Peyer's patch (tissue), 4 donors: ENCODE results near the gene TRAPPC2. TPM values are rescaled to one million over a fixed set of nuclear protein-coding genes. Genes with fewer than 3 reads are reported as not detected.

Experiments
- DNase-seq, 3 donors: peaks; one replicate each; pipeline ENCODE4 v3.0.0-alpha.2; 2017 to 2019
- H3K27ac ChIP-seq, 4 donors: fragments of 200-600 bp; sonication (generic); one replicate each; pipeline ENCODE4 v1.5.1; 2016 to 2019
- H3K27me3 ChIP-seq, 2 donors: fragments of 200-600 bp; sonication (generic); one replicate each; pipeline ENCODE4 v1.5.1; 2019
- H3K36me3 ChIP-seq, 3 donors: fragments of 200-600 bp; sonication (generic); one replicate each; pipeline ENCODE4 v1.5.1; 2016 to 2019
- H3K4me1 ChIP-seq, 4 donors: fragments of 200-600 bp; sonication (generic); one replicate each; pipeline ENCODE4 v1.5.1; 2016 to 2019
- H3K4me3 ChIP-seq, 4 donors: fragments of 200-600 bp; sonication (generic); 1 replicate in 3 of 4; 2 replicates in 1 of 4; pipeline ENCODE4 v1.5.1; 2016 to 2019; ENCODE audit warnings: mild to moderate bottlenecking in 1 of 4
- H3K9me3 ChIP-seq, 4 donors: fragments of 200-600 bp; sonication (generic); one replicate each; pipeline ENCODE4 v1.5.1; 2016 to 2019; ENCODE audit warnings: mild to moderate bottlenecking in 1 of 4
- POLR2A ChIP-seq, 2 donors: fragments of 450-650 bp; IDR thresholded peaks; one replicate each; pipeline ENCODE4 v1.5.1; 2017; ENCODE audit warnings: antibody characterized with exemption in 2 of 2, mild to moderate bottlenecking in 2 of 2, moderate library complexity in 2 of 2
- total RNA-seq, 4 donors: library from RNA; depleted of rRNA; stranded (reverse); fragments of >200 nt; gene quantifications; one replicate each; pipeline ENCODE4 v1.1.0, GENCODE V29; 2016
- TF ChIP-seq, protein P1 (sequence below), 6 experiments: fragments of 450-650 bp in 4 of 6; fragments of 200-600 bp in 2 of 6; sonication (generic) in 1 of 6; IDR thresholded peaks; one replicate each; pipeline ENCODE4 v1.5.1; 2017 to 2019; ENCODE audit warnings: antibody characterized with exemption in 6 of 6, mild to moderate bottlenecking in 3 of 6, moderate library complexity in 1 of 6

Gene TRAPPC2
- total RNA-seq, 4 donors from 2014 or later: 13.3 to 23.6 (median 18.8) TPM

DNA sequence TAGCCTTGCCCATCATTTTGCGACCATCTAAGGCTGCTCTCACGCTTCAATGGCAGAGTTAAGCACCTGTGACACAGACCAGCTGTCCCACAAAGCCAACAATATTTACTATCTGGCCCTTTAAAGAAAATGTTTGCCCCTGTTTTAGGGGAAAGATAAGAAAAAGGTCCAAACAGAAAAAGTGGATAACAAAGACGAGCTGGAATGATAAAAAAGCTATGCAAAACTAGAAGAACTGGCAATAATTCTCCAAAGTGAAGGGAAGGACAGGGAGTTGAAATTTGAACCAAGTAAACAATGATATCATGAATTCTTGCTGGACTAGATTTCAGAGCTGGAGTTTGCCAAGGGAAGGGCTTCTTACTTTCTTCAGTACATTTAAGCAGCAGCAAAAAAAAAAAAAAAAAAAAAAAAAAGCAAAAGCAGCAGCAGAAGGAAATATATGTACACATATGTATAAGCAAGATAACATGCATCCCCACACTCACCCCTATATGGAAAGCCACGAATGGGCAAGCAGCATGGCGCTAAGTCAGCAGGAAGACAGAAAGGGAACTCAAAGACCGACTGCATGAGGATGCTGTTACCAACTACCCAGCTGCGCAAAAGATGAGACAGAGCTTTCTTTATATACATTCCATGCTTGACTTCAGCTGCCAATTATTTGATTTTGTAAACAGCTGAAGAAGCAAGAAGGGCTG, 12.5 kb downstream of the TRAPPC2 start:
- H3K36me3 ChIP-seq: no peaks in the 10 kb centered on the region
- H3K4me3 ChIP-seq: no peak overlapping the region
- TF ChIP-seq, protein P1, sequence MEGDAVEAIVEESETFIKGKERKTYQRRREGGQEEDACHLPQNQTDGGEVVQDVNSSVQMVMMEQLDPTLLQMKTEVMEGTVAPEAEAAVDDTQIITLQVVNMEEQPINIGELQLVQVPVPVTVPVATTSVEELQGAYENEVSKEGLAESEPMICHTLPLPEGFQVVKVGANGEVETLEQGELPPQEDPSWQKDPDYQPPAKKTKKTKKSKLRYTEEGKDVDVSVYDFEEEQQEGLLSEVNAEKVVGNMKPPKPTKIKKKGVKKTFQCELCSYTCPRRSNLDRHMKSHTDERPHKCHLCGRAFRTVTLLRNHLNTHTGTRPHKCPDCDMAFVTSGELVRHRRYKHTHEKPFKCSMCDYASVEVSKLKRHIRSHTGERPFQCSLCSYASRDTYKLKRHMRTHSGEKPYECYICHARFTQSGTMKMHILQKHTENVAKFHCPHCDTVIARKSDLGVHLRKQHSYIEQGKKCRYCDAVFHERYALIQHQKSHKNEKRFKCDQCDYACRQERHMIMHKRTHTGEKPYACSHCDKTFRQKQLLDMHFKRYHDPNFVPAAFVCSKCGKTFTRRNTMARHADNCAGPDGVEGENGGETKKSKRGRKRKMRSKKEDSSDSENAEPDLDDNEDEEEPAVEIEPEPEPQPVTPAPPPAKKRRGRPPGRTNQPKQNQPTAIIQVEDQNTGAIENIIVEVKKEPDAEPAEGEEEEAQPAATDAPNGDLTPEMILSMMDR (IDR thresholded peaks at IDR 0.05): no peak
- no peak for TF ChIP-seq POLR2A (IDR thresholded peaks at IDR 0.05)
- H3K27me3 ChIP-seq: no peaks in the 10 kb centered on the region
- no peak for DNase-seq
- H3K9me3 ChIP-seq: no peaks in the 10 kb centered on the region
- no peaks in the 10 kb centered on the region for H3K4me1 ChIP-seq
- H3K27ac ChIP-seq: peak overlapping the region in 2 of 4 donors; percentile 10 to 59

DNA sequence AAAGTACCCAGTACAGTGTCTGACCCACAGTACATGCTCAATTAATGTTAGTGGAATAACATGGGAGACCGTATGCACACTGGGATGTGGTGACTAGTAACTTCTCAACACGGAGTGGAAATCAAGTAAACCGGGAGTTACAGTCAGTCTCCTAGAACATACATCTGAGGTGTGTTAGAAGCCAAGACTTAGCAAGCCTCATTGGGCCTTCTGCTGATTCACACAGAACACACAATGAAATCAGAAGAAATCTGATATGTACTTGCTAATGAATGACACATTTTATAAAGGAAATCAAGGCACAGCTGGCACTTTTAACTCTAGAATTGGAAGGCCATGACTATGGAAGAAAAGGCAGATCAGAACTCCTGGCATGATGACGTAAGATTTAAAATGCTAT, 13.0 kb downstream of the TRAPPC2 start:
- no peak overlapping the region for H3K4me3 ChIP-seq
- no peaks in the 10 kb centered on the region for H3K9me3 ChIP-seq
- H3K27me3 ChIP-seq: no peaks in the 10 kb centered on the region
- no peaks in the 10 kb centered on the region for H3K4me1 ChIP-seq
- peak overlapping the region in 1 of 4 donors; percentile 59 for H3K27ac ChIP-seq
- DNase-seq: no peak
- TF ChIP-seq POLR2A (IDR thresholded peaks at IDR 0.05): no peak
- TF ChIP-seq, protein P1 (IDR thresholded peaks at IDR 0.05): no peak
- no peaks in the 10 kb centered on the region for H3K36me3 ChIP-seq

DNA sequence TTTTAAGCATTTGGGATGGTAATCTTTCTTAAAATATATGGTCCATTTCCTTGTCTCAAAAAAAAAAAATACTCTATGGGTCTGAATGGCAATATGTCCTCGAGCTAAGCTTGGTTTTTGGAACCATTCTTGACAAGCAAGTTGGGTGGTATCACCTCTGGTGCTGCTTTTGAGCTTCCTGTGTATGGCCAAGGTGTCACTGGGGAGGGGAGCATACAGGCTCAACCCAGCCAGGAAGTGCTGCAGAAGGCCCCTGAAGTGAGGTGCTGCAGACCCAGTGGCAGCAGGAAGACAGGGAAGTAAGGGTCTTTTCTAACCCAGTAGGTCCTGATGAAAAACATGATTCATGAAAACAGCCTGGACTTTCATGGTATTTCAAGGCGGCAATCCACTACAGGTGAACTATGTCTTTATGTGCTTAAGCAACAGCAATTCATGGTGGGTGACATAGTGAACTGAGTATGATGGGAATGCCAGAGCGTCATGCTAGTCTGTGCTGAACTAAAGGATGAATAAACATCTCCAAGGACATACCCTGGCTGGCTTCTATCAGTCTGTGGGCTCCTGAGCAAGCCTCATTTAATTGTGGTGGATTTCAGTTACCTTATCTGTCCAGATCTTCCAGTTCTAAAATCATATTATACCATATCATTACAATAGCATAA, 15.1 kb downstream of the TRAPPC2 start:
- H3K4me3 ChIP-seq: no peak overlapping the region
- peak overlapping the region in 1 of 4 donors; percentile 45 for H3K27ac ChIP-seq
- no peaks in the 10 kb centered on the region for H3K4me1 ChIP-seq
- H3K9me3 ChIP-seq: no peaks in the 10 kb centered on the region
- DNase-seq: no peak
- H3K27me3 ChIP-seq: no peaks in the 10 kb centered on the region
- H3K36me3 ChIP-seq: peaks cover 0 to 9% (median 0%) of the 10 kb centered on the region in 3 donors
- TF ChIP-seq, protein P1 (IDR thresholded peaks at IDR 0.05): no peak
- TF ChIP-seq POLR2A (IDR thresholded peaks at IDR 0.05): no peak

DNA sequence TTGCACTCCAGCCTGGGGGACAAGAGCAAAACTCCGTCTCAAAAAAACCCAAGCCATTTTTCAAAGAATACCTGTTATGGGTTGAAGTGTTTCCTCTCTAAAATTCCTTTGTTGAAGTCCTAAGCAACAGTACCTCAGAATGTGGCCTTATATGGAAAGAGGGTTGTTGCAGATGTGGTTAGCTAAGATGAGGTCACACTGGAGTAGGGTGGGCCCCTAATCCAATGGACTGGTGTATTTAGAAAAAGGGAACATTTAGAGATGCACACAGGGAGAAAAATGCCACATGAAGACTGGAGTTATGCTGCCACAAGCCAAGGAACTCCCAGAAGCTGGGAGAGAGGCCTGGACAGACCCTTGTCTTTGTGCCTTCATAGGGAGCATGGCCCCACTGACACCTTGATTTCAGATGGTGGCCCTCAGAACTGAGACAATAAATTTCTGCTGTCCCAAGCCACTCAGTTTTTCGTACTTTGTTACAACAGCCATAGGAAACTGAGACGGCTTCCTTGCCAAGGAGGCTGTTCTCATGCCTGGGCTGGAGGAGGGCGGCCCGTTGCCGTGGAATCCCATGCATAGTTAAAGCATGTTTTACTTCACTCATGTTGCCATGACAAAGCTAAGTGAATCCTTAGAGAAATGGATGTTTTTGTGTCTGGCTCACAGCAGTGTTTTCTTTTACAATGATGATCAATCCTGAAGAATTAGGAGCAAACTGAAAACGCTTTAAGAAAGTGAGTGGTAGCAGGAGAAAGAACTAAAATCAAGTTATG, 16.5 kb downstream of the TRAPPC2 start:
- peaks cover 0 to 9% (median 0%) of the 10 kb centered on the region in 3 donors for H3K36me3 ChIP-seq
- H3K9me3 ChIP-seq: no peaks in the 10 kb centered on the region
- H3K4me1 ChIP-seq: no peaks in the 10 kb centered on the region
- no peaks in the 10 kb centered on the region for H3K27me3 ChIP-seq
- no peak for TF ChIP-seq POLR2A (IDR thresholded peaks at IDR 0.05)
- TF ChIP-seq, protein P1 (IDR thresholded peaks at IDR 0.05): no peak
- H3K4me3 ChIP-seq: no peak overlapping the region
- H3K27ac ChIP-seq: peak overlapping the region in 1 of 4 donors; percentile 45
- DNase-seq: no peak

DNA sequence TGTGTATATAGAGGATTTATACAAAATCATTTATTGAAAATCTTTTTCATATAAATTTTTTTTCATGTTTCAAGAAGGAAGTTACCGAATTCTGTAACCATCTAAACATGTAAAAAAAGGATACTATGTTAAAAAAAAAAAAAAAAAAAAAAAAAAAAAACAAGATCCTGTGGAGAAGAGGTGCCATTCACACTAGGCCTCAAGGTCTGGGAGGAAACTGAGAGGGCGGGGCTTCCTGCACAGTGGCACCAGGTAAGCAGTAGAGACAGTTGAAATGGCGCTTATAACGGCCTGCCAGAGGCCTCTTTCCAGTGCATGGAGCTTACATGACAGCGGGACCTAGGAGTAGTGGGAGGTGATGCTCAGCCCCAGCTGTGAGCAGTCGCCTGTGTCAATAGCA, 17.5 kb downstream of the TRAPPC2 start:
- peak overlapping the region in 1 of 4 donors; percentile 45 for H3K27ac ChIP-seq
- peak in 2 of 3 donors; percentile 54 to 66 for DNase-seq
- no peak overlapping the region for H3K4me3 ChIP-seq
- H3K4me1 ChIP-seq: no peaks in the 10 kb centered on the region
- H3K36me3 ChIP-seq: peaks cover 0 to 9% (median 0%) of the 10 kb centered on the region in 3 donors
- TF ChIP-seq, protein P1 (IDR thresholded peaks at IDR 0.05): no peak
- TF ChIP-seq POLR2A (IDR thresholded peaks at IDR 0.05): no peak
- no peaks in the 10 kb centered on the region for H3K9me3 ChIP-seq
- no peaks in the 10 kb centered on the region for H3K27me3 ChIP-seq
